GM15510 (cell line): ENCODE results near the gene FGD3.

Experiments
- POLR2A ChIP-seq: IDR thresholded peaks from 3 replicates; pipeline ENCODE4 v1.6.1; 2011; ENCODE audit warnings: borderline replicate concordance; ENCODE audit not compliant: insufficient read length; ENCODE audit errors: extremely low read depth

Gene FGD3

GRCh38 chr9:92947268-92948037 is at the start of gene FGD3:
FGD3 (plus strand) TSS chr9:92947523; CDS start chr9:92976257, 28,734 bp downstream.
- TF ChIP-seq POLR2A = no peak

GRCh38 chr9:92911511-92912475 is 35.5 kb upstream of the FGD3 start:
- TF ChIP-seq POLR2A = no peak

GRCh38 chr9:92917176-92917800 is 30.0 kb upstream of the FGD3 start:
- no peak for TF ChIP-seq POLR2A

- TF ChIP-seq POLR2A = no peak
These were observed 26.9 kb upstream of the FGD3 start for GRCh38 chr9:92920437-92920836.

GRCh38 chr9:92931606-92932005 is 15.7 kb upstream of the FGD3 start:
- no peak for TF ChIP-seq POLR2A

- TF ChIP-seq POLR2A = no peak
These were observed 13.0 kb upstream of the FGD3 start for GRCh38 chr9:92934321-92934720.

GRCh38 chr9:92938025-92938424 is 9.3 kb upstream of the FGD3 start:
- TF ChIP-seq POLR2A = no peak

- no peak for TF ChIP-seq POLR2A
These were observed 5.5 kb upstream of the FGD3 start for GRCh38 chr9:92941861-92942260.

- no peak for TF ChIP-seq POLR2A
These were observed 4.4 kb upstream of the FGD3 start for GRCh38 chr9:92942688-92943616.

- no peak for TF ChIP-seq POLR2A
These were observed 2.4 kb upstream of the FGD3 start for GRCh38 chr9:92944921-92945320.

- no peak for TF ChIP-seq POLR2A
These were observed 1.5 kb upstream of the FGD3 start for GRCh38 chr9:92945796-92946195.

- TF ChIP-seq POLR2A = no peak
These were observed 763 bp downstream of the FGD3 start for GRCh38 chr9:92948038-92948534.

GRCh38 chr9:92948632-92949031 is 1.3 kb downstream of the FGD3 start:
- no peak for TF ChIP-seq POLR2A
